GM12865 (cell line): ENCODE measurements around the gene ADGRB3.

Experiments used
- DNase-seq: peaks from one replicate; pipeline ENCODE4 v3.0.0; 2010; ENCODE audit warnings: low read depth
- H3K4me3 ChIP-seq: 2 replicates; pipeline ENCODE4 v1.5.1; 2011; ENCODE audit warnings: mild to moderate bottlenecking, low read depth, low read length, control low read depth
- TF ChIP-seq, protein P1 (sequence below): IDR thresholded peaks from 2 replicates; pipeline ENCODE4 v1.5.1; 2011; ENCODE audit warnings: low read length, control low read depth, low read depth, inconsistent platforms; ENCODE audit not compliant: insufficient read depth; ENCODE audit errors: missing control alignments

The ADGRB3 gene

DNA sequence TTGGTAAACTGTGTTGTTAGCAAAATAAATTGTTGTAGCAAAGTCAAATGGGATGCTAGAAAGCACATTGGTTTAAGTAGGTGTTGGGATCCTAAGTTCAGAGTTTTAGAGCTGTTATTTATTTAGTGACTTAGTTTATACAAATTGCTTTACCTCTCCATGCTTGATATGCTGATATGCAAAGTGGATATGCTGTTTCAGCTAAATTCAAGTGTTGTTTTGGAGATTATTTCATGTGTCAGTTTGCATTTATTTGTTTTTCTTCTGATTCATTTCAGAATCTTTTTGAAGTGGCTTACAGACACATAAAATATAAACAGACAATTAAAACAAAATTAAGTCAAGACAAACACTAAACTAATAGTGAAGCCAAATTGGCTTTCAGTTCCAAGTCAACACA, 203.5 kb downstream of the ADGRB3 start:
- no peak for DNase-seq
- no peak overlapping the region for H3K4me3 ChIP-seq
- TF ChIP-seq, protein P1, sequence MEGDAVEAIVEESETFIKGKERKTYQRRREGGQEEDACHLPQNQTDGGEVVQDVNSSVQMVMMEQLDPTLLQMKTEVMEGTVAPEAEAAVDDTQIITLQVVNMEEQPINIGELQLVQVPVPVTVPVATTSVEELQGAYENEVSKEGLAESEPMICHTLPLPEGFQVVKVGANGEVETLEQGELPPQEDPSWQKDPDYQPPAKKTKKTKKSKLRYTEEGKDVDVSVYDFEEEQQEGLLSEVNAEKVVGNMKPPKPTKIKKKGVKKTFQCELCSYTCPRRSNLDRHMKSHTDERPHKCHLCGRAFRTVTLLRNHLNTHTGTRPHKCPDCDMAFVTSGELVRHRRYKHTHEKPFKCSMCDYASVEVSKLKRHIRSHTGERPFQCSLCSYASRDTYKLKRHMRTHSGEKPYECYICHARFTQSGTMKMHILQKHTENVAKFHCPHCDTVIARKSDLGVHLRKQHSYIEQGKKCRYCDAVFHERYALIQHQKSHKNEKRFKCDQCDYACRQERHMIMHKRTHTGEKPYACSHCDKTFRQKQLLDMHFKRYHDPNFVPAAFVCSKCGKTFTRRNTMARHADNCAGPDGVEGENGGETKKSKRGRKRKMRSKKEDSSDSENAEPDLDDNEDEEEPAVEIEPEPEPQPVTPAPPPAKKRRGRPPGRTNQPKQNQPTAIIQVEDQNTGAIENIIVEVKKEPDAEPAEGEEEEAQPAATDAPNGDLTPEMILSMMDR: no peak

DNA sequence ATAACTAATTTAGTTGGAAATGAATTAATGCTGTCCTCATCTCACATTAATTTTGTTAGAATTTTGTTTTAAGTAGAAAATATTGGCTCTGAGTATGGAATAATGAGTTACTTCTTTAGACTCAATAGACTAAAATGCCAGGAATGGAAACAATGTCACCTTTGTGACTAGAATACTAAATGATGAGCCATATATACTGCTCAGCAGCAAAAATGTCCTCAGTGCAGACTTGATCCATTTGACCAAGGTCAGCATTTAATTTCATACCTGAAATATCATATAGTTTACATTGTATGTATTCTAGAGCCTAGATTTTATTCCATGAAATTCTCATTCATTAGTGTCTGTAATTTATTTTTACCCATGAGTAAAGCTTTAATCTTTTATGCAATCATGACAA, 217.7 kb downstream of the ADGRB3 start:
- no peak for DNase-seq
- TF ChIP-seq, protein P1: no peak
- H3K4me3 ChIP-seq: no peak overlapping the region

DNA sequence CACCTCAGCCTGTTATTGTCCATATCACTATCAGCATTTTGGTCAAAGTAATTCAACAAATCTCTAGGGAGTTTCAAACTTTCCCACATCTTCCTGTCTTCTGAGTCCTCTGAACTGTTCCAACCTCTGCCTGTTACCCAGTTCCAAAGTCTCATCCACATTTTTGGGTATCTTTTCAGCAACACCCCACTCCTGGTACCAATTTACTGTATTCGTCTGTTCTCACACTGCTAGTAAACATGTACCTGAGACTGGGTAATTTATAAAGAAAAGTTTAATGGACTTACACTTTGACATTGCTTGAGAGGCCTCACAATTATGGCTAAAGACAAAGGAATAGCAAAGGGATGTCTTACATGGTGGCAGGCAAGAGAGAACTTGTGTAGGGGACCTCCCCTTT, 224.2 kb downstream of the ADGRB3 start:
- no peak for DNase-seq
- TF ChIP-seq, protein P1: no peak
- H3K4me3 ChIP-seq: no peak overlapping the region

DNA sequence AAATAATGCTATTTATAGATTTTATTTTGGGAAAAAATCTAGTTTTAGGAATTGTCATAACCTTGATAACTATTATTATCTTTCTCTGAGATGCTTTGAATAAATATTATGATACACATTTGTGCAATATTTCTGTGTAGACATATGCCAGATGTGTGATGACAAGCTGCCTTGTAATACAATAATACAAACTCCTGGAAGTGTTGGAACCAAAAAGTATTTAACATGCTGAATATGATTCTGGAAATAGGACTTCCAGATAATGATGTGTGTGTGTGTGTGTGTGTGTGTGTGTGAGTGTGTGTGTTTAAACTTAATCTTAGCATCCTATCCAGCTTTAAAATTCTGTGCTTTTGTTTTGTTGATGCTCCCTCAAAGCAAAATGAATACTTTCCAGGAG, 233.6 kb downstream of the ADGRB3 start:
- TF ChIP-seq, protein P1: no peak
- DNase-seq: no peak
- H3K4me3 ChIP-seq: no peak overlapping the region

DNA sequence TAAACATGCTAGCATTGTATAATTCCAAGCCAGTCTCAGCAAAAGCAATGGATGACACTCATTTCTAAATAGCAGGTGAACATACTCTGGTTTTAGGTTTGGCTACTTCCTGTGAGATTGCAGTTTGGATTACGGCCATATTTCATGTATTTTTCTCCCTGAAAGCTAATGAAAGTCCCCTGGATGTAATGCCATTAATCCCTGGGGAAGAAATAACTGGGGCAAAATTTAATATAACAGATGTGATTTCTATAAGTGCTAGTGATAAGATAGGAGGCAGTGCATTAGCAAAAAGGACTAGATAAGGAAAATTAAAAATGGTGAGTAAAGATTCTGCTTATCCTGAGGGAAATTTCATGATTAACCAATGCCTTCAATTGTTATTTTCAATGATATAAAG, 238.2 kb downstream of the ADGRB3 start:
- DNase-seq: no peak
- H3K4me3 ChIP-seq: no peak overlapping the region
- TF ChIP-seq, protein P1: no peak

DNA sequence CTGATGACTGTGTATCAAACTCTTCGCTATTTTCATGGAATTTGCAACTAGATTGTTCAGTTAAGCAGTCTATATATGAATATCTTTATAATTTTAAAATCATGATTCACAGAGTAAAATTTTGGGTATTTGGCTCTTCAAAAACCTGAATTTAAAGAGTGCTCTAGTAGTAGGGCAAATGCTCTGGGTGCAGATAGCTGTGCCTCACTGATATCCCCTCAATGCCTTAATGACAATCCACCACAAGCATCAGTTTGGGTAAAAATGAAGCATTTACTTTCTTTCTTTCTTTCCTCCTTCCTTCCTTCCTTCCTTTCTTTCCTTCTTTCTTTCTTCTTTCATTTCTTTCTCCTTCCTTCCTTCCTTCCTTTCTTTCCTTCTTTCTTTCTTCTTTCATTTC, 239.7 kb downstream of the ADGRB3 start:
- DNase-seq: no peak
- no peak overlapping the region for H3K4me3 ChIP-seq
- TF ChIP-seq, protein P1: no peak

DNA sequence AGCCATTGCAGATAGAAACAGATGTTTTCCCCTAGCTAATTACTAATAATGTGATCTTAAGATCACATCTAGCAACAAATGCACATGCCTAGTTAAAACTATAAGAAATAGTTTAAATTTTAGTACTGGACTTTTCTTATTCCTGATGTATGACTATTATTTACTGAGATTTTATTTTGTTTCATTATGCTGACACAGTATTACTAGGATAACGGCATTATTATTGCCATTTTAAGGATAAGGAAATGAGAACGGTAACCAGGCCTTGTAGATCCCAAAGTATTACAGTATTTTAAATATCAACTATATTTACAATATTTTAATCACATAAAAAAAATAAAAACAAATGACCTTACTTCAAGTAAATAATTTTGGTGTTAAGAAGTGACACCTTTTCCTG, 240.3 kb downstream of the ADGRB3 start:
- TF ChIP-seq, protein P1: no peak
- H3K4me3 ChIP-seq: no peak overlapping the region
- no peak for DNase-seq
